Epithelial cell of proximal tubule (primary cell): ENCODE measurements around the gene CCDC85C. TPM values are rescaled to one million over a fixed set of nuclear protein-coding genes. Genes with fewer than 3 reads are reported as not detected.

Experiments used
- DNase-seq: peaks from one replicate; pipeline ENCODE4 v3.0.0-alpha.2; 2011; ENCODE audit warnings: low read depth
- H3K4me3 ChIP-seq: 2 replicates; pipeline ENCODE4 v1.5.1; 2011; ENCODE audit warnings: low read depth, mild to moderate bottlenecking, low read length
- total RNA-seq: library from RNA; depleted of rRNA; stranded (reverse); fragments of >200 nt; gene quantifications from 2 replicates; pipeline ENCODE4 v1.2.3, GENCODE V29; 2015
- TF ChIP-seq, protein P1 (sequence below): conservative IDR thresholded peaks from 2 replicates; pipeline ENCODE4 v1.5.1; 2012; ENCODE audit warnings: low read depth, mild to moderate bottlenecking, low read length

The CCDC85C gene
- total RNA-seq, 1 donor from 2014 or later: 29.6 TPM

- no peak overlapping the region for H3K4me3 ChIP-seq
- DNase-seq: no peak
- TF ChIP-seq, protein P1, sequence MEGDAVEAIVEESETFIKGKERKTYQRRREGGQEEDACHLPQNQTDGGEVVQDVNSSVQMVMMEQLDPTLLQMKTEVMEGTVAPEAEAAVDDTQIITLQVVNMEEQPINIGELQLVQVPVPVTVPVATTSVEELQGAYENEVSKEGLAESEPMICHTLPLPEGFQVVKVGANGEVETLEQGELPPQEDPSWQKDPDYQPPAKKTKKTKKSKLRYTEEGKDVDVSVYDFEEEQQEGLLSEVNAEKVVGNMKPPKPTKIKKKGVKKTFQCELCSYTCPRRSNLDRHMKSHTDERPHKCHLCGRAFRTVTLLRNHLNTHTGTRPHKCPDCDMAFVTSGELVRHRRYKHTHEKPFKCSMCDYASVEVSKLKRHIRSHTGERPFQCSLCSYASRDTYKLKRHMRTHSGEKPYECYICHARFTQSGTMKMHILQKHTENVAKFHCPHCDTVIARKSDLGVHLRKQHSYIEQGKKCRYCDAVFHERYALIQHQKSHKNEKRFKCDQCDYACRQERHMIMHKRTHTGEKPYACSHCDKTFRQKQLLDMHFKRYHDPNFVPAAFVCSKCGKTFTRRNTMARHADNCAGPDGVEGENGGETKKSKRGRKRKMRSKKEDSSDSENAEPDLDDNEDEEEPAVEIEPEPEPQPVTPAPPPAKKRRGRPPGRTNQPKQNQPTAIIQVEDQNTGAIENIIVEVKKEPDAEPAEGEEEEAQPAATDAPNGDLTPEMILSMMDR: no peak
These were observed 16.3 kb downstream of the CCDC85C start for GRCh38 chr14:99587460-99588278.

DNA sequence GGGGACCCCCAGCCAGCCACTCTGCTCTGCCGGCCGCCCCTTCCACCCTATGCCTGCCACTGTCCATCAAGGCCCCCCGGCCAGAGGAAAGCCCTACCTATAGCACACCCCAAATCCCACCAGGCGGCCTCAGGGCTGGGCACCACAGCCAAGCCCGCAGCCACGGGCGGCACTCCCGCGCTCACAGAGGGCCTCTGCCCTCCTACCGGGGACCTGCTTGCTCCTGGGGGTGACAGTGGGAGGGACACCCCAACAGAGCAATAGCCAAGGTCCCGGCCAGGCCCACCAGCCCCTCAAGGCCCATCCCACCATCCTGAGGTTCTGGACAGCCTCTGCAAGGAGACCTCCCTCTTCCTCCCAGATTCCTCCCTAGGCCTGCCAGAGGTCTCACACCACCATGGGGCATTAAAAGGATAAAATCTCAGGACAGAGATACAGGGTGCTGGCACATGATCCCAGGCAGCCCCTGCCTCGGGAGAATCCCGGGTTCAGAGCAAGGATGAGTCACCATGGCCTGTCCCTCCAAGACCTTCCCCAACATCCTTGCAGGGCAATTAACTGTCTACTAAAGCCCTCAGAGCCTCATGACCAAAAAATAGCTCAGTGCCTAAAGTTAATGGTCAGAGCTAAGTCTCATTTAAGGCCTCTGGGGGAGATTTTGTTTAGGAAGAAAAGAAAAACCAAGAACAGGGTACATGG lies 17.1 kb downstream of the CCDC85C start:
- no peak overlapping the region for H3K4me3 ChIP-seq
- TF ChIP-seq, protein P1: no peak
- no peak for DNase-seq

- TF ChIP-seq, protein P1: no peak
- no peak for DNase-seq
- H3K4me3 ChIP-seq: no peak overlapping the region
These were observed 17.8 kb downstream of the CCDC85C start for GRCh38 chr14:99586054-99586760.

DNA sequence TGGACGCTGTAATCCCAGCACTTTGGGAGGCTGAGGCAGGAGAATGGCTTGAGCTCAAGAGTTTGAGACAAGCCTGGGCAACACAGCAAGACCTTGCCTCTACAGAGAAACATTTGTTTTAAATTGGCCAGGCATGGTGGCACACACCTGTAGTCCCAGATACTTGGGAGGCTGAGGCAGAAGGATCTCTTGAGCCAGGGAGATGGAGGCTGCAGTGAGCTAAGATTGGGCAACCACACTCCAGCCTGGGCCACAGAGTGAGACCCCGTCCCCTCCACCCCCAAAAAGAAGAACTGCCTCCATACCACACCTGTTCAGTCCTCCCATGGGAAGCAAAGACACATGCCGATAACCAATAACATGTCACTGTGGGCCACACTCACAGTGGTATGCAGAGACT lies 19.2 kb downstream of the CCDC85C start:
- TF ChIP-seq, protein P1: no peak
- H3K4me3 ChIP-seq: no peak overlapping the region
- DNase-seq: no peak

GRCh38 chr14:99581938-99582337 lies 22.1 kb downstream of the CCDC85C start:
- no peak overlapping the region for H3K4me3 ChIP-seq
- no peak for DNase-seq
- TF ChIP-seq, protein P1: no peak

- no peak for DNase-seq
- TF ChIP-seq, protein P1: no peak
- H3K4me3 ChIP-seq: no peak overlapping the region
These were observed 22.6 kb downstream of the CCDC85C start for GRCh38 chr14:99581374-99581773.
